SK-N-SH treated with all-trans-retinoic acid at 6 μM for 48 hours (cell line): Measurements from ENCODE around the gene KRT80.

Experiments used
- ATAC-seq: fragments of 200-7000 bp; cut with Tn5 transposase; 3 replicates; pipeline ENCODE4 v1.9.1; 2020; ENCODE audit warnings: mild to moderate bottlenecking, moderate library complexity
- ARNTL ChIP-seq: fragments of 450-650 bp; formaldehyde crosslinking; IDR thresholded peaks from 2 replicates; pipeline ENCODE4 v1.5.0; 2020; ENCODE audit warnings: low read depth, mild to moderate bottlenecking, moderate library complexity, borderline replicate concordance
- BACH2 ChIP-seq: fragments of 250-450 bp; sonication (Bioruptor Pico); IDR thresholded peaks from 2 replicates; pipeline ENCODE4 v1.9.0; 2021; ENCODE audit warnings: mild to moderate bottlenecking, borderline replicate concordance
- CSDC2 ChIP-seq: fragments of 250-450 bp; sonication (Bioruptor Pico); IDR thresholded peaks from 2 replicates; pipeline ENCODE4 v1.5.0; 2020; ENCODE audit warnings: mild to moderate bottlenecking, moderate library complexity
- ESRRG ChIP-seq: fragments of 250-450 bp; sonication (Bioruptor Pico); IDR thresholded peaks from 2 replicates; pipeline ENCODE4 v1.6.1; 2021; ENCODE audit warnings: mild to moderate bottlenecking
- RARB ChIP-seq: fragments of 250-450 bp; sonication (Bioruptor Pico); IDR thresholded peaks from 2 replicates; pipeline ENCODE4 v1.8.0; 2021; ENCODE audit warnings: mild to moderate bottlenecking, moderate library complexity
- SNAI2 ChIP-seq: fragments of 250-450 bp; sonication (Bioruptor Pico); IDR thresholded peaks from 2 replicates; pipeline ENCODE4 v1.5.0; 2020; ENCODE audit warnings: mild to moderate bottlenecking, moderate library complexity
- TCF4 ChIP-seq: fragments of 250-450 bp; sonication (Bioruptor Pico); IDR thresholded peaks from 2 replicates; pipeline ENCODE4 v1.8.0; 2021; ENCODE audit warnings: mild to moderate bottlenecking, moderate library complexity, borderline replicate concordance
- TOX ChIP-seq: fragments of 250-450 bp; sonication (Bioruptor Pico); IDR thresholded peaks from 2 replicates; pipeline ENCODE4 v1.8.0; 2021; ENCODE audit warnings: mild to moderate bottlenecking, moderate library complexity, borderline replicate concordance
- ZC3H10 ChIP-seq: fragments of 250-450 bp; sonication (Bioruptor Pico); IDR thresholded peaks from 2 replicates; pipeline ENCODE4 v1.5.1; 2021; ENCODE audit warnings: mild to moderate bottlenecking, moderate library complexity
- ZFP3 ChIP-seq: fragments of 250-450 bp; sonication (Bioruptor Pico); IDR thresholded peaks from 2 replicates; pipeline ENCODE4 v1.5.0; 2020; ENCODE audit warnings: mild to moderate bottlenecking, moderate library complexity
- ZFP30 ChIP-seq: fragments of 450-650 bp; formaldehyde crosslinking; IDR thresholded peaks from 2 replicates; pipeline ENCODE4 v1.5.0; 2022; ENCODE audit warnings: mild to moderate bottlenecking, moderate library complexity
- ZNF565 ChIP-seq: fragments of 450-650 bp; formaldehyde crosslinking; conservative IDR thresholded peaks from 2 replicates; pipeline ENCODE4 v1.5.0; 2020; ENCODE audit warnings: low read depth, mild to moderate bottlenecking, moderate library complexity
- ZNF70 ChIP-seq: fragments of 450-650 bp; formaldehyde crosslinking; IDR thresholded peaks from 2 replicates; pipeline ENCODE4 v1.5.0; 2020; ENCODE audit warnings: mild to moderate bottlenecking, moderate library complexity
- ZNF8 ChIP-seq: fragments of 450-650 bp; formaldehyde crosslinking; IDR thresholded peaks from 2 replicates; pipeline ENCODE4 v1.5.0; 2020; ENCODE audit warnings: mild to moderate bottlenecking, moderate library complexity
- TF ChIP-seq, protein P1 (sequence below): fragments of 250-450 bp; sonication (Bioruptor Pico); IDR thresholded peaks from 2 replicates; pipeline ENCODE4 v1.5.1; 2021; ENCODE audit warnings: mild to moderate bottlenecking, moderate library complexity
- TF ChIP-seq, protein P2 (sequence below): fragments of 250-450 bp; sonication (Bioruptor Pico); IDR thresholded peaks from 2 replicates; pipeline ENCODE4 v1.5.0; 2020; ENCODE audit warnings: mild to moderate bottlenecking, moderate library complexity
- TF ChIP-seq, protein P3 (sequence below): fragments of 250-450 bp; sonication (Bioruptor Pico); IDR thresholded peaks from 2 replicates; pipeline ENCODE4 v1.5.1; 2020; ENCODE audit warnings: low read depth, mild to moderate bottlenecking, moderate library complexity

The KRT80 gene

GRCh38 chr12:52239767-52240166 lies 48.0 kb upstream of the KRT80 start:
- ATAC-seq = no peak
- no peak for TF ChIP-seq BACH2 (CRISPR knock-in tag)
- TF ChIP-seq ZFP3 = no peak
- no peak for TF ChIP-seq TOX (CRISPR knock-in tag)
- TF ChIP-seq ZNF8 = no peak

GRCh38 chr12:52238916-52239646 lies 47.3 kb upstream of the KRT80 start:
- no peak for ATAC-seq

DNA sequence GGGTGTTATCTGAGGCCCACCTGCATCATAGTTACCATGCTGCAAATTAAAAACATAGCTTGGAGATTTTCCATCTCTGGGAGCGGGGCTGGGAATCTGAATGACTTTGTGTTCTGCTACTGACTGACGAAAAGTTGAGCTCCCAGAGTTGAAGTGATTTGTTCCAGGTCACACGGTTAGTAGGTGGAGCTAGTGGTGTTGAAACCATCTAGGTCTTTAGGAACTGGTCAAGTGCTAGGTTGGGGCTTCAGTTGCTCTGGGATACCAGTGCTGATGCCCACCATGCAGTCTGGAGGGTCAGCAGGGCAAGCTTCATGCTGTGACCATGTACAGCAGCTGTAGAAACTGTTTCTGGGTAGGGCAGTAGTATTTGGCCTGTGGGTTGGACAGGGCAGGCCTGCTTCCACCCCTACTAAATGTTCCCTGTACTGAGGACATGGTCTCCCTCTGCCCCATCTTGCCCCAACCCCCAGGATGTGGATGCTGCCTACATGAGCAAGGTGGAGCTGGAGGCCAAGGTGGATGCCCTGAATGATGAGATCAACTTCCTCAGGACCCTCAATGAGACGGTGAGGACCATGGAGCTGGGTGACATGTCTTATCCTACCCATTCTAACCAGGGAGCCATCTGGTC lies 46.5 kb upstream of the KRT80 start:
- TF ChIP-seq, protein P1, sequence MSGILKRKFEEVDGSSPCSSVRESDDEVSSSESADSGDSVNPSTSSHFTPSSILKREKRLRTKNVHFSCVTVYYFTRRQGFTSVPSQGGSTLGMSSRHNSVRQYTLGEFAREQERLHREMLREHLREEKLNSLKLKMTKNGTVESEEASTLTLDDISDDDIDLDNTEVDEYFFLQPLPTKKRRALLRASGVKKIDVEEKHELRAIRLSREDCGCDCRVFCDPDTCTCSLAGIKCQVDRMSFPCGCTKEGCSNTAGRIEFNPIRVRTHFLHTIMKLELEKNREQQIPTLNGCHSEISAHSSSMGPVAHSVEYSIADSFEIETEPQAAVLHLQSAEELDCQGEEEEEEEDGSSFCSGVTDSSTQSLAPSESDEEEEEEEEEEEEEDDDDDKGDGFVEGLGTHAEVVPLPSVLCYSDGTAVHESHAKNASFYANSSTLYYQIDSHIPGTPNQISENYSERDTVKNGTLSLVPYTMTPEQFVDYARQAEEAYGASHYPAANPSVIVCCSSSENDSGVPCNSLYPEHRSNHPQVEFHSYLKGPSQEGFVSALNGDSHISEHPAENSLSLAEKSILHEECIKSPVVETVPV (CRISPR knock-in tag) = no peak
- TF ChIP-seq ARNTL = no peak
- no peak for TF ChIP-seq ESRRG (CRISPR knock-in tag)
- TF ChIP-seq, protein P2, sequence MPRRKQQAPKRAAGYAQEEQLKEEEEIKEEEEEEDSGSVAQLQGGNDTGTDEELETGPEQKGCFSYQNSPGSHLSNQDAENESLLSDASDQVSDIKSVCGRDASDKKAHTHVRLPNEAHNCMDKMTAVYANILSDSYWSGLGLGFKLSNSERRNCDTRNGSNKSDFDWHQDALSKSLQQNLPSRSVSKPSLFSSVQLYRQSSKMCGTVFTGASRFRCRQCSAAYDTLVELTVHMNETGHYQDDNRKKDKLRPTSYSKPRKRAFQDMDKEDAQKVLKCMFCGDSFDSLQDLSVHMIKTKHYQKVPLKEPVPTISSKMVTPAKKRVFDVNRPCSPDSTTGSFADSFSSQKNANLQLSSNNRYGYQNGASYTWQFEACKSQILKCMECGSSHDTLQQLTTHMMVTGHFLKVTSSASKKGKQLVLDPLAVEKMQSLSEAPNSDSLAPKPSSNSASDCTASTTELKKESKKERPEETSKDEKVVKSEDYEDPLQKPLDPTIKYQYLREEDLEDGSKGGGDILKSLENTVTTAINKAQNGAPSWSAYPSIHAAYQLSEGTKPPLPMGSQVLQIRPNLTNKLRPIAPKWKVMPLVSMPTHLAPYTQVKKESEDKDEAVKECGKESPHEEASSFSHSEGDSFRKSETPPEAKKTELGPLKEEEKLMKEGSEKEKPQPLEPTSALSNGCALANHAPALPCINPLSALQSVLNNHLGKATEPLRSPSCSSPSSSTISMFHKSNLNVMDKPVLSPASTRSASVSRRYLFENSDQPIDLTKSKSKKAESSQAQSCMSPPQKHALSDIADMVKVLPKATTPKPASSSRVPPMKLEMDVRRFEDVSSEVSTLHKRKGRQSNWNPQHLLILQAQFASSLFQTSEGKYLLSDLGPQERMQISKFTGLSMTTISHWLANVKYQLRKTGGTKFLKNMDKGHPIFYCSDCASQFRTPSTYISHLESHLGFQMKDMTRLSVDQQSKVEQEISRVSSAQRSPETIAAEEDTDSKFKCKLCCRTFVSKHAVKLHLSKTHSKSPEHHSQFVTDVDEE (CRISPR knock-in tag) = no peak
- TF ChIP-seq RARB (CRISPR knock-in tag) = no peak
- no peak for TF ChIP-seq SNAI2 (CRISPR knock-in tag)
- TF ChIP-seq, protein P3, sequence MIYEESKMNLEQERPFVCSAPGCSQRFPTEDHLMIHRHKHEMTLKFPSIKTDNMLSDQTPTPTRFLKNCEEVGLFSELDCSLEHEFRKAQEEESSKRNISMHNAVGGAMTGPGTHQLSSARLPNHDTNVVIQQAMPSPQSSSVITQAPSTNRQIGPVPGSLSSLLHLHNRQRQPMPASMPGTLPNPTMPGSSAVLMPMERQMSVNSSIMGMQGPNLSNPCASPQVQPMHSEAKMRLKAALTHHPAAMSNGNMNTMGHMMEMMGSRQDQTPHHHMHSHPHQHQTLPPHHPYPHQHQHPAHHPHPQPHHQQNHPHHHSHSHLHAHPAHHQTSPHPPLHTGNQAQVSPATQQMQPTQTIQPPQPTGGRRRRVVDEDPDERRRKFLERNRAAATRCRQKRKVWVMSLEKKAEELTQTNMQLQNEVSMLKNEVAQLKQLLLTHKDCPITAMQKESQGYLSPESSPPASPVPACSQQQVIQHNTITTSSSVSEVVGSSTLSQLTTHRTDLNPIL (CRISPR knock-in tag) = no peak
- ATAC-seq = no peak

More at GRCh38 chr12:52238916-52239646, 47.3 kb upstream of the KRT80 start:
- TF ChIP-seq ZC3H10 (CRISPR knock-in tag) (no peak), ZNF8 (no peak), TCF4 (CRISPR knock-in tag) (no peak), TOX (CRISPR knock-in tag) (no peak), ZFP30 (CRISPR knock-in tag) (no peak)
- TF ChIP-seq, protein P1 (CRISPR knock-in tag) = no peak

- TF ChIP-seq ZNF70 (CRISPR knock-in tag) = no peak
- no peak for TF ChIP-seq ZFP30 (CRISPR knock-in tag)
- no peak for TF ChIP-seq ZFP3
- TF ChIP-seq, protein P1 (CRISPR knock-in tag) = no peak
- TF ChIP-seq ESRRG (CRISPR knock-in tag) = no peak
- TF ChIP-seq, protein P3 (CRISPR knock-in tag) = no peak
- no peak for TF ChIP-seq CSDC2 (CRISPR knock-in tag)
- no peak for TF ChIP-seq ZNF565 (CRISPR knock-in tag)
- TF ChIP-seq TOX (CRISPR knock-in tag) = no peak
- TF ChIP-seq ZNF8 = no peak
- TF ChIP-seq SNAI2 (CRISPR knock-in tag) = no peak
- ATAC-seq = no peak
Observed at GRCh38 chr12:52236386-52237050, 44.7 kb upstream of the KRT80 start.
